ENCODE results near the gene MAB21L3. TPM values are rescaled to one million over a fixed set of nuclear protein-coding genes. Genes with fewer than 3 reads are reported as not detected.

MAB21L3 gene
- total RNA-seq (2022) (0.21 and 0.22 TPM in 2 replicates), Bru-seq, nascent RNA (percentile 17 among the genes with signal in this experiment), BruChase-seq, experiment 1, labeled RNA remaining after a 6-hour chase (percentile 29 among the genes with signal in this experiment), BruChase-seq, experiment 2, labeled RNA remaining after a 2-hour chase (percentile 17 among the genes with signal in this experiment)
- long read RNA-seq = 0 reads

DNA sequence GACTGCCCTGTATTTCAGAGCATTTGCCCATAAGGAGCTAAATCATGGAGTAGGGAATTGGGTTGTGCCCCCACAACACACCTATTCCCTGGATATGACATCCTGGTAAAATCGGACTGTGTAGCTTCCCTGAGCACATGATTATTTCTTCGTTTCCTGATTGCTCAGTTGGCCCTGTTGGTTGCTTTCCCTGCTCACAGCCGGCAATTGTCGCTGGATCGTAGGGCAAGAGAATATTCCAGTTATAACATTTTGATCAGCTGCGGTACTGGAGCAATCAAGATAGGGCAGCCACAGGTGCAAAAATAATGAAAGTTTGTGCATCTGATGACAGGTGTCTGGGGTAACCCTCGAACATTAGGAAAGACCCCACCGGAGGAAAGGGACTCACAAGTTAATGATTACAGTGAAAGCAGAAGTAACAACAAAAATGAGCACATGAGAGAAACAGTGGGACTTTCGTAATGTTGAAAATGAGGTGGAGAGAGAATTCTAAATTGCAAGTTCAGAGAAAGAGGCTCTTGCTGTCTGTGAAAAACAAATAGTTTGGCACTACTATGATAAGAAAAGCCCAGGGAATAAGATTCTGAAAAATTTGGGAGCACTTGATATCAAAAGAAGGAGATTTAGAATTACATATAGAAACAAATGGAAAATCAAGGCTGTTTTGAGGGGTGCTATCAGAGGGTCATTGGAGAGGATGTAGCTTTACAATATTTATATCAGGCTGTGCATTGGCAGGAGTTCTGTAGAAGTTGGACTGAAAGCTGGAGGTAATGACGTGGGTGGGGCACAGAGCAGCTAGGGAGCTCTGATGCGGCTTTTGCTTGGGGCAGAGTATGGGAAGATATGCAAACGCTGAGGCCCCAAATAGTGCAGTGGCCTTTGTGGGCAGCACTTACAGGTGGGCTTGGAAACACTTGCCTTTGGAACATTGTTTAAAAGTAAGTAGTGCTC is at the start of gene MAB21L3:
Gene MAB21L3, plus strand, starts transcription at position 833 of the 957 bp plus-strand sequence. CDS start 1,217 bp downstream, outside the sequence.
- intact Hi-C loops (cut with micrococcal nuclease; ENCODE audit: unreplicated experiment) = no loop called here
- peaks cover 36% of the 10 kb centered on the region for H3K4me1 Mint-ChIP-seq (ENCODE audit: low read depth, unreplicated experiment)
- peak within 1 kb of the TSS; percentile 55 for H3K27ac Mint-ChIP-seq (ENCODE audit: unreplicated experiment)
- CTCF ChIA-PET = interaction anchor here (0.6 to 1.5 kb wide), 6 partner anchors 11 to 862 kb away, joined by 3 to 6 read pairs (median 3); no protein-coding TSS in a partner anchor
- peak within 1 kb of the TSS; percentile 53 for H3K4me3 Mint-ChIP-seq (ENCODE audit: low read depth, unreplicated experiment)
- H3K36me3 Mint-ChIP-seq (ENCODE audit: insufficient read depth, unreplicated experiment) = peaks cover 13% of the 10 kb centered on the region
- TF ChIP-seq, protein P1, sequence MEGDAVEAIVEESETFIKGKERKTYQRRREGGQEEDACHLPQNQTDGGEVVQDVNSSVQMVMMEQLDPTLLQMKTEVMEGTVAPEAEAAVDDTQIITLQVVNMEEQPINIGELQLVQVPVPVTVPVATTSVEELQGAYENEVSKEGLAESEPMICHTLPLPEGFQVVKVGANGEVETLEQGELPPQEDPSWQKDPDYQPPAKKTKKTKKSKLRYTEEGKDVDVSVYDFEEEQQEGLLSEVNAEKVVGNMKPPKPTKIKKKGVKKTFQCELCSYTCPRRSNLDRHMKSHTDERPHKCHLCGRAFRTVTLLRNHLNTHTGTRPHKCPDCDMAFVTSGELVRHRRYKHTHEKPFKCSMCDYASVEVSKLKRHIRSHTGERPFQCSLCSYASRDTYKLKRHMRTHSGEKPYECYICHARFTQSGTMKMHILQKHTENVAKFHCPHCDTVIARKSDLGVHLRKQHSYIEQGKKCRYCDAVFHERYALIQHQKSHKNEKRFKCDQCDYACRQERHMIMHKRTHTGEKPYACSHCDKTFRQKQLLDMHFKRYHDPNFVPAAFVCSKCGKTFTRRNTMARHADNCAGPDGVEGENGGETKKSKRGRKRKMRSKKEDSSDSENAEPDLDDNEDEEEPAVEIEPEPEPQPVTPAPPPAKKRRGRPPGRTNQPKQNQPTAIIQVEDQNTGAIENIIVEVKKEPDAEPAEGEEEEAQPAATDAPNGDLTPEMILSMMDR (IDR thresholded peaks at IDR 0.05; ENCODE audit: unreplicated experiment) = no peak
- H3K27me3 Mint-ChIP-seq (ENCODE audit: unreplicated experiment) = no peaks in the 10 kb centered on the region
- DNase-seq = no peak
- BruUV-seq (replicated peaks) = no TSS peak
- H3K9me3 Mint-ChIP-seq (ENCODE audit: low read depth, unreplicated experiment) = no peaks in the 10 kb centered on the region

DNA sequence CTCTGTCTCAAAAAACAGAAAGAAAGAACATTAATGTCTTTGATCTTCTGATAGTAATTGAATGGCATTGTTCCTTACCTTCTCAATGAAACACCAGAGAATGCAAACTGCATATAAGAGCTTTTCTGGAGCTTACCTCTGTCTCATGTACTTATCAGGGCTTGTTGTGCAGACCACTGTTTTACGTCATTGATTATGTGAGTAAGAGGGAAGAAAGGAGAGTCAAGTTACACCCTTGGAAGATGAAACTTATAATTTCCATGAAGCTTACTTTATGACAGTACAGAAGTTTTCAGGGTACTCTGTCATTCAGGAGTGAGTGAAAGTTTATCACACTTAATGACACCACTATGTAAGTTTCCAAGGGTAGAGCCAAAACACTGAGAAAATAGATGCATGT is 49.0 kb upstream of the MAB21L3 start:
- no TSS peak for BruUV-seq (replicated peaks)

DNA sequence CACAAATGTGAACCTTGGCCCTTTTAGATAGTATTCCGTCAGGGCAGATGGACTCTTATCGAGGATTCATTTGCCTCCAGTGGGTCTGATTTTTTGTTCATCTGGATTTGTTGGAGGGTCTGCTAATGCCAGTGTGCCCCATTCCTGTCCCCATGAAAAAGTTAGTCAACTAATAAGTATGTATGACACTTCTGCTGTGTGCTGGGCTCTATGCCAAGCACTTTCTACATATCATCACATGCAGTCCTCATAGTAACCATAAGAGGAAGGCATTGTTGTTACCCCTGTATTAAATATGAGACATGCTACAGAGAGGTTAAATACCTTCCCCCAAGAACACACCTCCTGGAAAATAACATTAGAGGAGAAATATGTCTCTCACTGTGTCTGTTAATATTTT is 46.6 kb upstream of the MAB21L3 start:
- BruUV-seq (replicated peaks) = no TSS peak
- Mint-ChIP-seq H3K9me3 (ENCODE audit: low read depth, unreplicated experiment) (no peaks in the 10 kb centered on the region), H3K27me3 (ENCODE audit: unreplicated experiment) (no peaks in the 10 kb centered on the region), H3K36me3 (ENCODE audit: insufficient read depth, unreplicated experiment) (no peaks in the 10 kb centered on the region), H3K27ac (ENCODE audit: unreplicated experiment) (no peak overlapping the region), H3K4me1 (ENCODE audit: low read depth, unreplicated experiment) (no peaks in the 10 kb centered on the region), H3K4me3 (ENCODE audit: low read depth, unreplicated experiment) (no peak overlapping the region)
- intact Hi-C loops (cut with micrococcal nuclease; ENCODE audit: unreplicated experiment) = no loop called here
- TF ChIP-seq, protein P1 (IDR thresholded peaks at IDR 0.05; ENCODE audit: unreplicated experiment) = no peak
- CTCF ChIA-PET = no interaction called here
- DNase-seq = no peak

More for the DNA sequence above, 49.0 kb upstream of the MAB21L3 start:
- CTCF ChIA-PET = no interaction called here
- no peak for DNase-seq
- Mint-ChIP-seq H3K27me3 (ENCODE audit: unreplicated experiment) (no peaks in the 10 kb centered on the region), H3K9me3 (ENCODE audit: low read depth, unreplicated experiment) (peaks cover 4% of the 10 kb centered on the region), H3K4me3 (ENCODE audit: low read depth, unreplicated experiment) (no peak overlapping the region), H3K27ac (ENCODE audit: unreplicated experiment) (no peak overlapping the region), H3K36me3 (ENCODE audit: insufficient read depth, unreplicated experiment) (no peaks in the 10 kb centered on the region), H3K4me1 (ENCODE audit: low read depth, unreplicated experiment) (no peaks in the 10 kb centered on the region)
- intact Hi-C loops (cut with micrococcal nuclease; ENCODE audit: unreplicated experiment) = no loop called here
- TF ChIP-seq, protein P1 (IDR thresholded peaks at IDR 0.05; ENCODE audit: unreplicated experiment) = no peak

DNA sequence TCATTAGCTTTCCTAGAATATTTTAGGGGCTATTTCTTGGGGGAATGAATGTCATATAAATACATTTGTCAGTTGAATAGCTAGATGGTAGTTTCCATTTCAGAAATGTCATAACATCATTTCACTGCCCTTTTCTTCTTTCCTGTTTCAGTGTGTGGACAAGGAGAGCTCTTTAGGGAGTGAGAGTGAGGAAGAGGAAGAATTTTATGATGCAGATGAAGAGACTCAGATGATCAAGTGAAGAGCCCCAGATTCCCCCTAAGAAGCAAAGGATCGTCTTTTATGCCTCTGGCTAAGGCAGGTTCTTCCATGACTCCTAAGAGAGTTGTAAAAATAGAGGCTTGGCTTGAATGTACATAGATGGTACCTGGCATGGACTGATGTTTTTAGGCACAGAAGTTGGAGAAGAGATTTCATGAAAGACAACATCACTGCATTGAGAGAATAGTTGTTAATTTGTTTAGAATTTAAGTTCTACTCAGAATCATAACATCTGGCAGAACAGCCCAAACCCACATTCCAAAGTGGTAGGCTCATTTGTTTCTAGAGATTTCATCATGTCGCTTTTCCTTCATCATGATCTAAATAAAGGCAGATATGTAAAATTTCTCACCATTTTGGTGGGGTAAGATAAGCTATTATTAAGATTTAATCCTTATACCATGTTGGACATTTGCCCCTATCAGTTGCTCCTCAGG is 44.2 kb upstream of the MAB21L3 start:
- no peaks in the 10 kb centered on the region for H3K27me3 Mint-ChIP-seq (ENCODE audit: unreplicated experiment)
- CTCF ChIA-PET = no interaction called here
- no peak for DNase-seq
- no peaks in the 10 kb centered on the region for H3K9me3 Mint-ChIP-seq (ENCODE audit: low read depth, unreplicated experiment)
- no TSS peak for BruUV-seq (replicated peaks)
- intact Hi-C loops (cut with micrococcal nuclease; ENCODE audit: unreplicated experiment) = no loop called here
- TF ChIP-seq, protein P1 (IDR thresholded peaks at IDR 0.05; ENCODE audit: unreplicated experiment) = no peak
- no peak overlapping the region for H3K4me3 Mint-ChIP-seq (ENCODE audit: low read depth, unreplicated experiment)
- H3K27ac Mint-ChIP-seq (ENCODE audit: unreplicated experiment) = no peak overlapping the region
- no peaks in the 10 kb centered on the region for H3K4me1 Mint-ChIP-seq (ENCODE audit: low read depth, unreplicated experiment)
- H3K36me3 Mint-ChIP-seq (ENCODE audit: insufficient read depth, unreplicated experiment) = no peaks in the 10 kb centered on the region

Measured in Calu3 (cell line).